IMR-90 (cell line): Measurements from ENCODE around the gene SPAG5. TPM values are rescaled to one million over a fixed set of nuclear protein-coding genes. Genes with fewer than 3 reads are reported as not detected.

Experiments used
- ATAC-seq: fragments of 200-7000 bp; cut with Tn5 transposase; 2 replicates; pipeline ENCODE4 v1.9.1; 2020; ENCODE audit warnings: low read depth, mild to moderate bottlenecking, moderate library complexity
- BruUV-seq: library from RNA; stranded (reverse); fragments of 400-500 nt; replicated peaks from 2 replicates; lab custom pipeline; 2021; lab: Mats Ljungman, UMichigan
- CTCF ChIA-PET: fragments of 300-600 bp; formaldehyde crosslinking; extraction: SDS; loops from one replicate; lab custom pipeline; 2021; ENCODE audit warnings: antibody characterized with exemption; lab: Yijun Ruan, JAX
- POLR2A ChIA-PET: fragments of 300-600 bp; sonication (Branson Sonifier 250); formaldehyde crosslinking; loops from one replicate; lab custom pipeline; 2022; ENCODE audit warnings: antibody characterized with exemption; ENCODE audit not compliant: unreplicated experiment; lab: Charles Lee
- DNase-seq: peaks from one replicate; pipeline ENCODE4 v3.0.0; 2013
- H2AFZ ChIP-seq: replicated peaks from 2 replicates; pipeline ENCODE3; 2013; ENCODE audit warnings: low read length, mild to moderate bottlenecking; ENCODE audit not compliant: poor library complexity
- H2AK5ac ChIP-seq: 2 replicates; pipeline ENCODE4 v1.6.1; 2013; ENCODE audit warnings: low read depth, low read length, inconsistent platforms
- H2AK9ac ChIP-seq: replicated peaks from 2 replicates; pipeline ENCODE3; 2013; ENCODE audit warnings: mild to moderate bottlenecking, low read depth, low read length, moderate library complexity; ENCODE audit not compliant: poor library complexity
- H2BK120ac ChIP-seq: 2 replicates; pipeline ENCODE4 v1.6.1; 2013; ENCODE audit warnings: low read depth, low read length, inconsistent platforms
- H2BK15ac ChIP-seq: 3 replicates; pipeline ENCODE4 v1.6.1; 2013; ENCODE audit warnings: low read depth, low read length, inconsistent platforms
- H2BK20ac ChIP-seq: 2 replicates; pipeline ENCODE4 v1.6.1; 2013; ENCODE audit warnings: low read depth, mild to moderate bottlenecking, inconsistent platforms, low read length, moderate library complexity
- H2BK5ac ChIP-seq: 2 replicates; pipeline ENCODE4 v1.6.1; 2013; ENCODE audit warnings: mild to moderate bottlenecking, low read depth, low read length, inconsistent platforms; ENCODE audit not compliant: poor library complexity, severe bottlenecking
- H3K14ac ChIP-seq: replicated peaks from 2 replicates; pipeline ENCODE4 v1.6.1; 2013; ENCODE audit warnings: low read depth, low read length, inconsistent platforms
- H3K18ac ChIP-seq: 2 replicates; pipeline ENCODE4 v1.6.1; 2013; ENCODE audit warnings: low read depth, low read length, control low read depth
- H3K23ac ChIP-seq: 2 replicates; pipeline ENCODE4 v1.6.1; 2013; ENCODE audit warnings: low read depth, low read length, inconsistent platforms
- H3K27ac ChIP-seq: 2 replicates; pipeline ENCODE4 v1.5.1; 2013; ENCODE audit warnings: mild to moderate bottlenecking, control low read depth, low read length; ENCODE audit not compliant: insufficient read depth
- H3K27me3 ChIP-seq: 2 replicates; pipeline ENCODE4 v1.6.1; 2013; ENCODE audit warnings: low read length; ENCODE audit not compliant: control insufficient read depth, insufficient read depth
- H3K36me3 ChIP-seq: 2 replicates; pipeline ENCODE4 v1.6.1; 2013; ENCODE audit warnings: low read length, mixed read lengths; ENCODE audit not compliant: control insufficient read depth, insufficient read depth
- H3K4ac ChIP-seq: 2 replicates; pipeline ENCODE4 v1.6.1; 2013; ENCODE audit warnings: low read depth, low read length, inconsistent platforms
- H3K4me1 ChIP-seq: 2 replicates; pipeline ENCODE4 v1.6.1; 2013; ENCODE audit warnings: low read length, mixed read lengths; ENCODE audit not compliant: control insufficient read depth, insufficient read depth
- H3K4me2 ChIP-seq: 2 replicates; pipeline ENCODE4 v1.6.1; 2013; ENCODE audit warnings: low read depth, mild to moderate bottlenecking, control low read depth, low read length, moderate library complexity
- H3K4me3 ChIP-seq: 2 replicates; pipeline ENCODE4 v1.5.1; 2013; ENCODE audit warnings: low read depth, mild to moderate bottlenecking, control low read depth, low read length, moderate library complexity; ENCODE audit not compliant: insufficient read depth
- H3K56ac ChIP-seq: 2 replicates; pipeline ENCODE4 v1.6.1; 2013; ENCODE audit warnings: low read length, inconsistent platforms; ENCODE audit not compliant: insufficient read depth; ENCODE audit errors: extremely low read depth
- H3K79me1 ChIP-seq, 2 experiments: 2 replicates each; pipeline ENCODE4 v1.6.1; 2013; ENCODE audit warnings: low read length in 2 of 2, inconsistent platforms in 1 of 2, low read depth in 1 of 2
- H3K9ac ChIP-seq: 2 replicates; pipeline ENCODE4 v1.6.1; 2013; ENCODE audit warnings: low read depth, low read length, control low read depth
- H3K9me1 ChIP-seq: 2 replicates; pipeline ENCODE4 v1.6.1; 2013; ENCODE audit warnings: low read length, inconsistent platforms; ENCODE audit not compliant: insufficient read depth
- H3K9me3 ChIP-seq: 2 replicates; pipeline ENCODE4 v1.6.1; 2013; ENCODE audit warnings: low read length; ENCODE audit not compliant: control insufficient read depth, insufficient read depth
- H4K20me1 ChIP-seq: 2 replicates; pipeline ENCODE4 v1.6.1; 2013; ENCODE audit warnings: low read length, inconsistent platforms; ENCODE audit not compliant: insufficient read depth
- H4K5ac ChIP-seq: 2 replicates; pipeline ENCODE4 v1.6.1; 2013; ENCODE audit warnings: mild to moderate bottlenecking, low read depth, low read length, control low read depth
- H4K8ac ChIP-seq, 2 experiments: 2 replicates each; pipeline ENCODE4 v1.6.1; 2013; ENCODE audit warnings: low read depth in 2 of 2, low read length in 2 of 2, control low read depth in 1 of 2, inconsistent platforms in 1 of 2
- H4K91ac ChIP-seq: 2 replicates; pipeline ENCODE4 v1.6.1; 2013; ENCODE audit warnings: low read depth, low read length, inconsistent platforms; ENCODE audit not compliant: insufficient read depth
- CEBPB ChIP-seq: IDR thresholded peaks from 2 replicates; pipeline ENCODE4 v1.6.1; 2012; ENCODE audit warnings: low read depth, low read length, improper control_type of control experiment
- CHD1 ChIP-seq: IDR thresholded peaks from 2 replicates; pipeline ENCODE4 v1.6.1; 2012; ENCODE audit warnings: low read depth, low read length, improper control_type of control experiment
- CTCF ChIP-seq: conservative IDR thresholded peaks from 2 replicates; pipeline ENCODE4 v1.5.1; 2012; ENCODE audit warnings: mild to moderate bottlenecking, low read depth, low read length, improper control_type of control experiment
- ELK1 ChIP-seq: fragments of 150-350 bp; IDR thresholded peaks from 2 replicates; pipeline ENCODE4 v1.6.1; 2016; ENCODE audit warnings: low read depth, mild to moderate bottlenecking, low read length, moderate library complexity, borderline replicate concordance
- MAFK ChIP-seq: IDR thresholded peaks from 2 replicates; pipeline ENCODE4 v1.6.1; 2012; ENCODE audit warnings: low read depth, low read length, improper control_type of control experiment
- MXI1 ChIP-seq: IDR thresholded peaks from 2 replicates; pipeline ENCODE4 v1.6.1; 2012; ENCODE audit warnings: low read depth, mild to moderate bottlenecking, low read length, moderate library complexity, borderline replicate concordance
- POLR2A ChIP-seq: IDR thresholded peaks from 2 replicates; pipeline ENCODE4 v1.6.1; 2012; ENCODE audit warnings: mild to moderate bottlenecking, low read depth, low read length
- RAD21 ChIP-seq: IDR thresholded peaks from 2 replicates; pipeline ENCODE4 v1.6.1; 2012; ENCODE audit warnings: low read length, improper control_type of control experiment
- RCOR1 ChIP-seq: IDR thresholded peaks from 2 replicates; pipeline ENCODE4 v1.6.1; 2012; ENCODE audit warnings: mild to moderate bottlenecking, low read length, improper control_type of control experiment; ENCODE audit not compliant: insufficient replicate concordance
- USF2 ChIP-seq: fragments of 150-350 bp; IDR thresholded peaks from 2 replicates; pipeline ENCODE4 v1.6.1; 2017; ENCODE audit warnings: mild to moderate bottlenecking, antibody characterized with exemption, low read length, low read depth
- WGBS, 2 experiments: methylation state at CpG; one replicate each; pipeline versions ENCODE4 v1.1.5 to v1.1.7; 2013; ENCODE audit warnings: missing lambda C conversion rate in 2 of 2; ENCODE audit not compliant: insufficient read length in 1 of 2; ENCODE audit errors: extremely low coverage in 2 of 2; 5-methylcytosine and 5-hydroxymethylcytosine counted together
- dilution Hi-C: fragments of 300-500 bp; cut with HindIII; formaldehyde crosslinking; loops from one replicate; pipeline ENCODE4 v1.14.3; 2018; ENCODE audit warnings: low sequenced_read_pairs; ENCODE audit not compliant: unreplicated experiment
- in situ Hi-C: fragments of 300-500 bp; cut with MboI; formaldehyde crosslinking; loops from 3 replicates; pipeline ENCODE4 v1.14.3; 2019; ENCODE audit warnings: low sequenced_read_pairs, inconsistent platforms, mixed read lengths
- intact Hi-C: fragments of 100-400 bp; cut with micrococcal nuclease; formaldehyde crosslinking; loops from 2 replicates; pipeline ENCODE4 v1.10.0; 2022
- polyA plus RNA-seq, 3 experiments: library from polyadenylated mRNA; depleted of rRNA; stranded (reverse); fragments of >200 nt; gene quantifications; 2 replicates each; pipeline ENCODE4 v1.2.3, GENCODE V29; 2012; ENCODE audit warnings: low replicate concordance in 1 of 3
- total RNA-seq: library from RNA; depleted of rRNA; stranded (reverse); fragments of >200 nt; gene quantifications from 2 replicates; pipeline ENCODE4 v1.2.3, GENCODE V29; 2012

The SPAG5 gene
- total and polyA plus RNA-seq, 2 of the 4 experiments (the other 2 are of a cell fraction): 40.3 to 60.8 TPM

GRCh38 chr17:28554565-28554964, 44.3 kb downstream of the SPAG5 start:
- no peak overlapping the region for H2AFZ ChIP-seq
- WGBS, 2 experiments: 92% methylated on average over 2 of the region's 6 CpGs; no CpG with 5 or more reads in 1 of the 2 experiments
- H2BK120ac ChIP-seq: no peak overlapping the region
- H3K23ac ChIP-seq: no peak overlapping the region
- H3K27ac ChIP-seq: no peak overlapping the region
- H4K20me1 ChIP-seq: peaks cover 13% of the 10 kb centered on the region
- no peak overlapping the region for H4K91ac ChIP-seq
- no peak overlapping the region for H2AK9ac ChIP-seq
- ATAC-seq (no peak), DNase-seq (no peak)
- no TSS peak for BruUV-seq
- H3K9me3 ChIP-seq: no peaks in the 10 kb centered on the region
- H3K4me2 ChIP-seq: no peak overlapping the region
- no peak overlapping the region for H4K5ac ChIP-seq
- H3K4me1 ChIP-seq: peaks cover 6% of the 10 kb centered on the region
- no peaks in the 10 kb centered on the region for H3K27me3 ChIP-seq
- no peak overlapping the region for H2BK5ac ChIP-seq
- H2BK20ac ChIP-seq: no peak overlapping the region
- intact Hi-C loops (no loop called here), in situ Hi-C loops (no loop called here), dilution Hi-C loops (no loop called here)
- H3K14ac ChIP-seq: no peak overlapping the region
- H3K9me1 ChIP-seq: peaks cover 10% of the 10 kb centered on the region; the same call in 1 of the 2 replicates
- H2BK15ac ChIP-seq: no peak overlapping the region
- no peak overlapping the region for H3K56ac ChIP-seq
- ChIA-PET POLR2A (no interaction called here), CTCF (no interaction called here)
- H3K18ac ChIP-seq: no peak overlapping the region
- H3K4me3 ChIP-seq: no peak overlapping the region
- H3K4ac ChIP-seq: no peak overlapping the region
- no peak overlapping the region for H2AK5ac ChIP-seq
- H3K36me3 ChIP-seq: peaks cover 34% of the 10 kb centered on the region
- H3K9ac ChIP-seq: no peak overlapping the region
- H4K8ac ChIP-seq: no peak overlapping the region
- peaks cover 11 to 23% of the 10 kb centered on the region in 2 experiments for H3K79me1 ChIP-seq
- no peak for TF ChIP-seq CHD1
- no peak for TF ChIP-seq CTCF
- TF ChIP-seq MXI1: no peak
- TF ChIP-seq USF2: no peak
- no peak for TF ChIP-seq RCOR1
- no peak for TF ChIP-seq CEBPB
- no peak for TF ChIP-seq RAD21
- no peak for TF ChIP-seq POLR2A
- no peak for TF ChIP-seq ELK1
- TF ChIP-seq MAFK: no peak
